Measurements from ENCODE around the gene COL16A1.
A peak's percentile ranks its signal among the peaks of the same experiment; 100 is the strongest.

COL16A1 gene

DNA sequence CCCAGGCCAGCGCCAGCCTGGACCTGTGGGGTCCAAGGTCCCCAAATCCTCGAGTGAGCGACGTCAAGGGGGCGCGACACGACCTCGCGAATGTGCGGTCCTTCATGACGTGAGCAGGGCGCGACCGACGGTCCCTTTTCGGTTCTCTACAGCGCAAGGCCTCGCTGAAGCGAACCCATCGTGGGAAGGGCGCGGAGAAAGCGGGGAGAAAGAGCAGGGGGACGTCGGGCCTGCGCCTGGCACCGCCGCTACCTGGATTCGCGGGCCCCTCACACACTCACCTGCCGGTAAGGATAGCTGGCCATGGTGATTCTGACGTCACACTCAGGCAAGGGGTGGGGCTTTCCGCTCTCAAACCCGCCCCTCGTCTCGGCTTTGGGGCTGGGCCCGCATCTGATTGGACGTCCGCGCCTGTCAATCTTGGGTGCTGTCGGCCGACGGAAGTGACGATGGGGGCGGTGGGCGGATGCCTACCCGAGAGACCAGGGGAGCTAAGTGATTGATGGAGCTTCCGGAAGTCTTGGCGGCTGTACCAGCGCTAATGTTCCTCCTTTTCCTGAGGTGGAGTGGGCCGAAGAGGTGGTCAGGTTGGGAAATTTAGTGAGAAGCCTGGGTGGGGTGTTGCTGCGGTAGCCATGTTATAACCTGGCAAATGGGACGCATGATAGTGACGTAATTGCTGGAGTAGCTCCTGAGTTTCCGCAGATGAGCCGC, 59.1 kb downstream of the COL16A1 start, which contains the start of gene PEF1:
Gene PEF1, minus strand, starts transcription at position 317 of the 714 bp plus-strand sequence. Its CDS starts 12 bp downstream, at position 305.
- DNase-seq, result peak; percentile 98

DNA sequence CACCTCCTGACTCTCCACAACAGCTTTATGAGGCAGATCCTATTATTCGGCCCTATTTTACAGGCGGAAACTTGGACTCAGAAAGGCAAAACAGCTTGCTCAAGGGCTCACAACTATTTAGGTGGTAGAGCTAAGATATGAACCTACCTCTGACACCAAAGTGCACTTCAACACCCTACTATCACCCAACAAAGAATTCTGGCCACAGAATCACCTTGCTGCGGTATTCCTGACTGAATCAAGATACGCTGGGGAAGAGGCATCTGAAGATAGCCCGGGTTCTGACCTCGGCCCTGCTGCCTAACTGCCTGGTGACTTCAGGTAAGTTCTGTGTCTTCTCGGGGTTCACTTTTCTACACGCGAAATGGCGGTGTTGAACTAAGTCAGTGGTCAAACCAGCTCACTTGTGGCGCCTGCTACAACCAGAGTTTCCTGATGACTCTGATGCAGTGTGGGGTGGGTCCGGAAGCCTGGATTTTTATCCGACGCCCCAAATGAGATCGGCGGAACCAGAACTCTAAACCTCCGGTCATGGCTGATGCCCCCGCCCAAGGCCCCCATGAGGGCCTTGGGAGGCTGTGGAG, 59.7 kb downstream of the COL16A1 start:
- DNase-seq, result no peak

DNA sequence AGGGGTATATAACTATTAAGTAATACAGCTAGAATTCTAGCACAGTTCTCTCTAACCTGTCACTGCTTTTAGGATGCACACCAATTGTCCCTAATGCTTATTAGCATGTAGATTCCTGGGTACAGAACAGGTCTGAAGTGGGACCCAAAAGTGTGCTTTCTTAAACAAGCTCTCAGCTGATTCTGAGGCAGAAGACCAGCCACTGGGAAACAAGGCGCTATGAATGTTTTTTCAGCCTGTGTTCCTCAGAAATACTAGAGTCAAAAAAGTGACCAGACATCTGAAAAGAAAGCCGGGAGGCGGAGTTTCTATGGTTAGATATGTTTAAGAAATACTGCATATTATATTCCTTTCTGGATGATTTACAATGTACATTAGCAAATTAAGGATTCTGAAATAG, 60.9 kb downstream of the COL16A1 start:
- no peak for DNase-seq

DNA sequence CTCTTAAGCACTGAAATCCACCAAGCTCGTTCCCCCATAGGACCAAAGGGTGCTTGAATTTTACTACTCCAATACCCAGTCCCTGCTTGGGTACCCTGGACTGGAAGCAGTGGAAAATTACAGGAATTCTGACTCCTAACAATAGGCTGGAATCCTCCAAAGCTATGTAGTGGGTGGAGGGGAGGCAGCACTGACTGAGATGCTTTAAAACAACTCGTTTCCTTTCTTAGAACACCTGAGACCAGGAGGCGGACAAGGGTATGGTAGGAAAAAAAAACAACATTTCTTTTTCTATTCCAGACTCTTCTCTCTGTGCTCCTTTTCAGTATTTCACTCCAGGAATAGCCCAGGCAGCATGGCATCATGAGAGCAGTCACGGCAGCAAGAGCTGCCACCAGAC, 61.5 kb downstream of the COL16A1 start:
- no peak for DNase-seq

DNA sequence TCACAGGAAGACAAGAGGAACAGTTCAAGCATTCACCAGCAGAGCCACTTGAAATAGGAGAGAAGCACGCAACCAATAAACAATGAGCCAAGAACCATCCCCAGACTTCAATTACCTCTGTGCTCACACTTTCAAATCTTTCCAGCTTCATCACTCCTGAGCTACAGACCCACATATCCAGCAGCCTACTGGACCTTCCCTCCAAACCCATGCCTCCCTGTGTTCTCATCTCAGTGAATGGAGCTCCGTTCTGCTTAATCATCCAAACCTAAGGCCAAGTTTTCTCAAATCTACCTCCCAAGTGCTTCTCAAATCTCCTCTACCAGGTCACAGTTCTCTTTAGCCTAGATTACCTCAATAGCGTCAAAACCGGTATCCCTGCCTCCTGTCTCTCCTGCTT, 62.9 kb downstream of the COL16A1 start:
- DNase-seq, result no peak

DNA sequence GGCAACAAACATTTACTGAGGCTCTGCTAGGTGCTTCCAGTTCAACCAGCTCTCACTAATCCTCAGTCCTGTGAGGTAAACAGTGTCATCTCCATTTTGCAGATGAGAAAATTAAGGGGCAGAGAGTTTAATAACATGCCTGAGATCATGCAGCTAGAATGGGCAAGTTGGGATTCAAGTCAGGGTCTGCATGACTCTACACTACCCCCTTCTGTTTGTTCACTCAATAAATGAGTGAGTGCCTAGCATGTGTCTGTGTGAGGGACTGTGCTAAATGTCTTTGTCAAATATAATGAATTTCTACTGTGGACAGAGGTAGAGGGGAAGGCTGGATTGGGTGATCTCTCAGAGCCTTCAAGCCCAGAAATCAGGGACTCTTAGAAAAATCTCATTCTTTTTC, 63.6 kb downstream of the COL16A1 start:
- DNase-seq, result no peak

DNA sequence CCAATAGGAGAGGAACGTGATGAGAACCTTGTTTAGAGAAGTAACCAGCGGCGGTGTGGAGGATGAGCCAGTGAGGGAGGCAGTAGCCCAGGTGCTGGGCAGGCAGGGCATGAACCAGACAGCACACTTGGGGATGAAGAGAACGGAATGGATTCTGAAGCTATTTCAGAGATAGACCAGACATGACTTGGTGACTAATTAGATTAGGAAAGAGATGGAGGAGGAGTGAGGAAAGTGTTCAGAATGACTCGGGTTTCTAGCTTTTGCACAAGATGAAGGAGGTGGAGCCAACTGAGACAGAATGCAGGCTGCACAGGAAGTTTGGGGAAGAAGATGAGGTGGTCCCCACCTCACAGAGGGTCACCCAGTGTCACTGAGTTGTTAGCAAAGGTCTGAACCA, 64.3 kb downstream of the COL16A1 start:
- DNase-seq, result peak; percentile 54

DNA sequence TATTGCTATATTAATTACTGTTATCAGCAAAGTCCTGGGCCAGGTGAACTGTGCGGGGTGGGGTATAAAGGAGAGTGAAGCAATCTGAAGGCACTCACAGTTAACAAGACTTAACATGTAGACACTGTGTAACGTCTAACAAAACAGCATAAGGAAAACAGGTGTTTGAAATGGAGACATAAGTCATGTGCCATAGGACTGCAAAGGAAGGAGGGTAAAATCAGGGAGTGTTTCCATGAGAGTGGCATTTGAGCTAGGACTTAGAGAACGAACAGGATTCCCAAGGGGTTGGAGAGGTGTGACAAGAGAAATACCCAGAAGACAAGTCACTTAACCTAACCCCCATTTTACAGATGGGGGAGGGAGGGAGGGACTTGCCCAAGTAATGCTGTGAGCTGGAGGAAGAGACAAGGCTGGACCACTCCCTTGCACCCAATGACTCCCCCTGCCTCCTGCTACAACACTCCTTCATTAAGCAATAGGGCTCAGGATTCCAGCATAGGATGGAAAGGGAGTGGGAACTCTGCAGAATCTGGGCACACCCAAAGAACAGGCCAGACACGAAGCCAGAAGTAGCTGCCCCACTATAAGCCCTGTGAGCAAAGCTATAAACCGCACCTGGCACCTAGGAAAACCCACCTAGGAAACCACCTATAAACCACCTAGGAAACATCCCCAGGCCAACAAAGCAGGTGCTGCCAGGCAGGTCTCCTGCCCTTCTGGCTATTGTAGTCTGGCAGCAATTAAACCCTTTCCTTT, 65.7 kb downstream of the COL16A1 start:
- DNase-seq, result no peak

DNA sequence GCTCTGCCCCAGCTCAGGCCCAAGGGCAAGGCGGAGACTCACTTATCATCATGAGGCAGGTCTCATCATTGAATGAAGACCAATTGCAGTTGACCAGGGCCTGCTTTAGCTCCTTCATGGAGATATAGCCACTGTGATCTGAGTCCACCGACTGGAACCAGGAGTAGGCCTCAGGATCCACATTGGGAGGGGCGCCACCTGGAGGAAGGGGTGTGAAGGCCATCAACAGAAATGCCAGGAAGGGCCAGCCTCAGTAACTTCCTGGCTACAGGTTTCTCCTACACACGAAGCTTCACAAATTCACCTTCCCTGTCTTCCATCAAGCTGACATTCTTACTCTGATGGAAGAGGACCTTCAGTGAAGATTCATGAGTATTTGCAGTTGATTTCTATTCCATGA, 70.7 kb downstream of the COL16A1 start:
- DNase-seq, result peak; percentile 44

DNA sequence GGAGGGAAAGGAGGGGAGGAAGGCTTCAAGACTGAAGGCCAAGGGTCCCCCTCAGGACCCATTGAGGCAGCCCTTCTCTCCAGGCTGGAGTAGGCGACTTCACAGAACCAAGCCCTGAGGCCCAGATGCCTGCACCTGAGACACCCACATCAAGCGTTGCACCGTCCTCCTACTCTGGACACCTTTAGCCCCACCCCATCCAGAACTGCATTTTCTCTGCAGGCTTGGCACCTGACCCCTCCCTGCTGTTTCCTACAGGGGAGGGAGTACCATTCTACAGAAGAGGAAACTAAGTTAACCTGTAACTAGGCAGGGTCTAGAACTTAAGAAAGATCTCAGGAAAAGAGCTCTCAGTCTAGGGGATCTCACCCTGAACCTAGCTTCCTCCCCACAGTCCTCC, 71.2 kb downstream of the COL16A1 start:
- no peak for DNase-seq

DNA sequence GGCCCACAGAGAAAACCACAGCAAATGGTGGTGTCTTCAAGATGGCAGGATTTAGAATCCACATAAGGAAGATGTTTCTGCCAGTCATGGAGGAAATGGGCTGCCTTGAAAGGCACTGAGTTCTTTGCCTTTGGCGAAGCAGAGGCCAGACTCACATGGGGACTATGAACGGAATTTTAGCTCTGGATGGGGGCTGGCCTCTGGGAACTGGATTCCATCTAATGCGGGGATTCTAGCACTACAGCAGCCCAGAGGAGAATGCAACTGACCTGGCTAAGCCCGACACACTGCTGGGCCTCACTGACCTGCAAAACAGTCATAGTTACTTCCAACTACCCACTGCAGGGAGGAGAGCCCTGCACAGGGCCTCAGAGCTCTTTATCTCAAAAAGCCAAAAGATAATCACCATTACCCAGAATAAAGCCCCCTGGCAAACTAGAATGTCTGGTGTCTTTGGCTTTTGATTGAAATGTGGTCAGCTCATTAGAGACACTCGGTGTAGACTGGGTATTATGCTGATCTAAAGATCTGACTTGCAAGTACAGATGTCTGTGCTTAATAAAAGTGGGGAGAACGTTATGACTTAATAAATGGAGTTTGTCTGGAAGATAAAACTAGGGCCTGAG, 74.8 kb downstream of the COL16A1 start:
- DNase-seq, result no peak

DNA sequence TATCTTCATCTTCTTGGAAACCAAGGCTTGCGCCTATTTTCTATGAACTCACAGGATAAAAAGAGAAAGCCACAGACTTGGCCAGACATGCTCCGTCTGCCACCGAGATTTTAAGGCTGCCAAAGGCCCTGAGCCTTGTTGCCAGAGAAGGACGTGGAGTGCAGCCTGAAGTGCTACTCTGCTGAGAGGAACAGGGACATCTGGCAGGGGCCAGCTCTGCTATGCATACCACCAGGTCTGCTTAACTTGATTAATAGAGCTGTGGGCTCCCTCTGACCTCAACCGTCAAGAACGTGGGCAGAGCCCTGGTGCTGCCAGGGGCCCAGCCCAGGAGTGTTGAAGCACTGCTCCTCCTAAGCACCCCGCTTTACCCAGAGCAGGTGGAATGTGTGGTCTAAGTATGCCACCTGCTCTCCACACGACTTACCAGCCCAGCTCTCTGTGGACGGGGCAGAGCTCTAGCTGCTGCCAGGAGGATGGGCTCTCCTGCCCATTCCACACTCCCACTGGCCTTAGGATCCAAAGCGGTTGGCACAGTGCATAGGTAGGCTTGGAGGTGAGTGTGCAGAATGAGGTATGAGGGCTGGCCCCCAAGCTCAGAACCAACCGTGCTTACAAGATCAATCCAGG, 75.8 kb downstream of the COL16A1 start:
- no peak for DNase-seq

DNA sequence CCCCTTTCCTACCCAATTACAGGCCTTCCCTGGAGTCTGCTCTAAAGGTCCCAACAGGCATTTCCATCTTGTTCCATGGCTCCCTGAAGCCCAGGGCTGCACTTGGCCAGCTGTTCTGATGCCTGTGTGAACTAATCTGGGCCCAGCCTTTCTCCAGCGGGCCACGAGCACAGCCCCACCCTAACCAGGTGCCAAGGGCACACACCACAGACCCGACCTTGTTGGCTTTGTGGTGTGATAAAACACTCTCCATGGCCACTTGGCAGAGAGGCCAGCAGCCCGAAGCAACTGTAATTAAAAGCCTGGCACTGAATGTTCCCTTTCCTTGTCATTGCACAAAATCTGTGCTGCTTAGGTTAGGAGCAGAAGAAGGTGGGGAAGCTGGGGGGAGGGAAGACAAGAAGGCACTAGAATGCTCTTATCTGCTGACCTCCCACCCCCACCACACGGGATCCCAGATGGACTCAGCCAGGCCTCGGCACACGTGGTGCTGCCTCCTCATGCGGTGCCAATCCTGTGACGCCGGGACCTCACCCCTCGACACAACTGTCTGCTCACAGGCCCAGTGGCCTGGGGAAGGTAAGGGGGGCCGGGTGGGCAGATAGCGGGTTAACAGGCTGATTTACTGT, 76.4 kb downstream of the COL16A1 start:
- no peak for DNase-seq

DNA sequence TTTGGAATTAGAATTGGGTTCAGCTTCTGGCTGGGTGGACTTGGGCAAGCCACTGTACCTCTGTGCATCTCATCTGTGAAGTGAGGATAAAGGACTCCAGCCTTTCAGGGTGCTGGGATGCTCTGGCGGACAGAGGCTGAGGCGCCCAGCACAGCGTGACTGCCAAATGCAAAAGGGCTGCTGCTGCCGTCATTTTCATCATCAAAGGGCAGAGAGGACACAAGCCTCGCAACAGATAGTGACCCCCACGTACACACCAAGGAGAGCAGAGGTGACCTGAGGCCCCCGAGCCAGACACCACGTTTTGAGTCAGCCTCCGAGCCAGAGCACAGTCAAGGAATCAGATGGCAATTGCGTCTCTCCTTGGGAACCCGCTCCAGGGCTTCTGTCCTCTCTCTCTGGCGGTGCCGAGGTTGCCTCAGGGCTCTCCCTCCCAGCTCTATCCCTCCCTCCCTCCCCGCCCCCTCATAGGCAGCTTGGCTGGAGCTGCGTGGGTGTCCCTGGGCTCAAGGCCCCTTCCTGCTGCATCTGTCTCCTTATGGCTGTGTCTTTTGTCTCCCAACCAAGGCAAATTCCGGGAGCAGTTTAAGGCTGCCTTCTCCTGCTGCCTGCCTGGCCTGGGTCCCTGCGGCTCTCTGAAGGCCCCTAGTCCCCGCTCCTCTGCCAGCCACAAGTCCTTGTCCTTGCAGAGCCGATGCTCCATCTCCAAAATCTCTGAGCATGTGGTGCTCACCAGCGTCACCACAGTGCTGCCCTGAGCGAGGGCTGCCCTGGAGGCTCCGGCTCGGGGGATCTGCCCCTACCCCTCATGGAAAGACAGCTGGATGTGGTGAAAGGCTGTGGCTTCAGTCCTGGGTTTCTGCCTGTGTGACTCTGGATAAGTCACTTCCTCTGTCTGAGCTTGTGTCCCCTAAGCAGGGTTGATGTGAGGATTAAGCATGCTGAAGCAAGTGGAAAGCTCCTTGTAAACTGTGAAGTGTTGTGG, 77.3 kb downstream of the COL16A1 start:
- peak; percentile 66 for DNase-seq

DNA sequence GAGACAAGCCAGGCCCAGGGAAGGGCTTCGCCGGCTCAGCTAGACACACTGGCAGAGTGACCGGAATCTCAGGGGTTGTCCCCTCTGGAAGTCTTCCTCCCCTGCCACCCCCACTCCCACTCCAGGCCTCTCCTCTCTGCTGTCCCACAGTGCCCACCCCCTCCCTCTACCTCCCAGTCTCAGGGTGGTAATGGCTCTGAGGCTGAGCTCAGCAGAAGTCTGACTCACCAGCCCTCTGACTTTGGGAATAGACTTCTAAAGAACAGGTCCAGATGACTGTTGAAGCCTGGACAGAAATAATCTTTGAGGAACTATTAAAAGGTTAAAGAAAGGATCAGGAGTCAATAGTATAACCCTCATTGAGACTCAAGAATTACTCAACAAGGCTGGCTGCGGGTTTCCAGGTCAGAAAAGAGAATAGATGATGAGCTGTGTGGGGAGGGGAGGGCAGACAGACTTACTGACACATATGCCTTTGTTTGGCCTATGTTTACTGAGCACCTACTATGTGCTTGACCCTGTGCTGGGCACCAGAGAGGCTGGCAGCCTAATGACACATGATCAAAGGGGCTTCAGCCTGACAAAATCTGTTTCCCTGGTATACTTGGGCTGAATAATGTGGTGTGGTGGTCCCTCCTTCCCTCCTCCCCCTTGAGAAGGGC, 78.1 kb downstream of the COL16A1 start:
- peak; percentile 64 for DNase-seq

DNA sequence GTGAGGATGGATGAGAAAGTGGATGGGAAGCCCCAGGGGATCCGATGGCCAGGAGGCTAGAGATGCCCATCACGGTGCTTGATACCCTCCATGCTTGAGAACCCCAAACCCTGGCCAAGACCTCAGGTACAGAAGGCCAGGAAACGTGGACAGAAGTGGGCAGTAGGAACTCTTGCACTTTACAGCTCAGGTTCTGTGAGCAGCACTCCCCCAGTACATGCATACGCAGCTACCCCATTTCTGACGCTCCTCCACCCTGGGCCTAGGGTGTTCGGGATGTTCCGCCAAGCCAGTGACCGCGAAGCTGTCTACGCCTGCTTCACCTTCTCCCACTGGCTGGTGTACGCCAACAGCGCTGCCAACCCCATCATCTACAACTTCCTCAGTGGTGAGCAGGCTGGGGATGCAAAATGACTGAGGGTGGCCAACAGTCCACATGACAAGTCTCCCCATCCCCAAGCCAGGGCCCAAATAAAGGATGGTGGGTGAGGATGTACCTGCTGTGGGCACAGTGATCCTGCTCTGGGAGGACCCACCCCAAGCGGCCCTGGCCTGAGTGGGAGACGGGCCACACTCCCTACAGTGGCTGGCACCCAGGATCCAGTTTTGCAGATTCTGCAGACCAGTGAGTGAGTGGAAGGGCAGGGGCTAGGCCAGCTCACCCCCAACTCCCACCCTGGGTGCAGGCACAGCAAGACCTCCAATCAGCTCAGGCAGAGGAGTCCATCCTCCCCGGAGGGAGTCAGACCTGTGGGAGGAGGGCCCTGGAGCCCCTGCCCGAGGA, 78.9 kb downstream of the COL16A1 start:
- no peak for DNase-seq

DNA sequence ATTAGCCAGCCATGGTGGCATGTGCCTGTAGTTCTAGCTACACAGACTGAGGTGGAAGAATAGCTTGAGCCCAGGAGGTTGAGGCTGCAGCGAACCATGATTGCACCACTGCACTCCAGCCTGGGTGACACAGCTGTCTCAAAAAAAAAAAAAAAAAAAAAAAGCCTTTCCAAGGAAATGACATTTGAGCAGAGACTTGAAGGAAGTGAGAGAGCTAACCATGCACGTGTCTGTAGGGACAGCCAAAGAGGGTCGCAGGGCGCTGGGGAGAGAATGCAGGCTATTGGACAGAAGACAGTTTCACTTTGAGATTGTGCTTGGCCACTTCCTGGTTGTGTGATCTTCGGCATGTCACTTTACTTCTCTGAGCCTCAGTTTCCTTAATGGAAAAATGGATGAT, 79.5 kb downstream of the COL16A1 start:
- no peak for DNase-seq

DNA sequence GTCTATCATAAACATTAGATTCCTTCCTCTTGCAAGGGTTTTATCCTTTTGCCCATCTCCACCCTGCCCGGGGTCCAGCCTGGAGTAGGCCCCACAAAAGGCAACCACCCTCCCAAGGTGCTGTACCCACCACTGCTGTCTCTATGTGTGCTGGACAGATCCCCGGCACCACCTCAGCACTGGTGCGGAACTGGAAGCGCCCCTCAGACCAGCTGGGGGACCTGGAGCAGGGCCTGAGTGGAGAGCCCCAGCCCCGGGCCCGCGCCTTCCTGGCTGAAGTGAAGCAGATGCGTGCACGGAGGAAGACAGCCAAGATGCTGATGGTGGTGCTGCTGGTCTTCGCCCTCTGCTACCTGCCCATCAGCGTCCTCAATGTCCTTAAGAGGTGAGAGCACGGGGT, 80.5 kb downstream of the COL16A1 start:
- no peak for DNase-seq

DNA sequence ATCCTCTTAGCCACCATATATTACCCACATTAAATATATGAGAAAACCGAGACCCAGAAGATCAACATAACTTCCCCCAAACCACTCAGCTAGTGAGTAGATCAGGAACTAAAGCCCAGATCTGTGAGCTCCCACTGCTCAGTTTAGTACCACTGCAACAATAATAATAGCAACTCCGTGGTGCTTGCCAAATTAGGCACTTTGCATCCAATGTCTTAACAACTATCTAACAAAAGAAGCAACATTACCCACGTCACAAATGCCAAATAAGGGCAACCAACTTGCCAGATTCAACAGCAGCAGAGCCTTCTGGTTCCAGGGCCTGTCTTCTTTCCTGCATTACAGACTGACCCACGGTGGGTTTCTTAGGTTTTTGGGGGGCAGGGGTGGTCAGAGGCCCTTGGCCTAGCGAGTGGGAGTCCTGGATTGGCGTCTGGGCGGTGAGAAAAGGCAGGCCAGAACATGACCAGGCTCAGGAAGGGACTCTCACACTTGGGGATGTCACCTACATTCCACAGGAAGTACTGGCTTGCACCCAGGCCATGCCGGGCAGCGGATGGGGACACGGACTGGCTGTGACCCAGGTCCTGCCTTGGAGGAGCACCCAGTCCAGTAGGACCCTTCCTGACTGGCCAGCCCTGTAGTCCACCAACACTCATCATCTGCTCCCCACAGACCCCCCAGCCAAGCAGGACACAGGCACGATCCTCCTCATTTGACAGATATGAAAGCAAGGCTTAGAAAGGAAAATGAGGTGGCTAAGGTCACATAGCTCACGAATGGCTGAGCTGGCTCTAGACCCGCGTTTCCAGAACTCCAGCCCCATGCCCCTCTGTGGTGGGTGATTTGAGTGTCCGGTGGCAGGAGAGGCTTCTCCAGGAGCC, 81.7 kb downstream of the COL16A1 start:
- no peak for DNase-seq
